ENCODE measurements around the gene TMEM69. TPM values are rescaled to one million over a fixed set of nuclear protein-coding genes. Genes with fewer than 3 reads are reported as not detected.

TMEM69 gene
- total and polyA plus RNA-seq, 2 of the 4 experiments (the other 2 are of a cell fraction), result 19.9 to 33.6 TPM

- no peak overlapping the region for H3K27ac ChIP-seq (ENCODE audit: insufficient read depth, low read length)
- H3K4me2 ChIP-seq (ENCODE audit: low read depth, low read length), result no peak overlapping the region
- H2AK9ac ChIP-seq (replicated peaks; ENCODE audit: low read depth, low read length, poor library complexity), result no peak overlapping the region
- H2AFZ ChIP-seq (replicated peaks; ENCODE audit: low read length, poor library complexity), result no peak overlapping the region
- H4K5ac ChIP-seq (ENCODE audit: low read depth, low read length), result no peak overlapping the region
- H2BK15ac ChIP-seq (ENCODE audit: low read depth, low read length), result no peak overlapping the region
- H3K23ac ChIP-seq (ENCODE audit: low read depth, low read length), result no peak overlapping the region
- H3K4me1 ChIP-seq (ENCODE audit: control insufficient read depth, insufficient read depth, low read length), result no peaks in the 10 kb centered on the region
- H4K20me1 ChIP-seq (ENCODE audit: insufficient read depth, low read length), result 0 out of 2 replicates have a peak, but pooled peaks cover 5% of the 10 kb centered on the region
- no peak overlapping the region for H4K91ac ChIP-seq (ENCODE audit: insufficient read depth, low read depth, low read length)
- no peaks in the 10 kb centered on the region for H3K9me3 ChIP-seq (ENCODE audit: control insufficient read depth, insufficient read depth, low read length)
- no peak overlapping the region for H2BK20ac ChIP-seq (ENCODE audit: low read depth, low read length)
- in situ Hi-C loops (cut with MboI; ENCODE audit: low sequenced_read_pairs), result no loop called here
- TF ChIP-seq CTCF (conservative IDR thresholded peaks at IDR 0.05; ENCODE audit: low read depth, low read length) (no peak), CHD1 (IDR thresholded peaks at IDR 0.05; ENCODE audit: low read depth, low read length) (no peak), RCOR1 (IDR thresholded peaks at IDR 0.05; ENCODE audit: insufficient replicate concordance, low read length) (no peak), BHLHE40 (IDR thresholded peaks at IDR 0.05; ENCODE audit: low read depth, low read length) (no peak), MXI1 (IDR thresholded peaks at IDR 0.05; ENCODE audit: borderline replicate concordance, low read depth, low read length) (no peak), SMC3 (IDR thresholded peaks at IDR 0.05; ENCODE audit: low read depth, low read length) (no peak), MAZ (IDR thresholded peaks at IDR 0.05; ENCODE audit: borderline replicate concordance, low read depth, low read length) (no peak), POLR2A (IDR thresholded peaks at IDR 0.05; ENCODE audit: low read depth, low read length) (no peak), RAD21 (IDR thresholded peaks at IDR 0.05; ENCODE audit: low read length) (no peak), MAFK (IDR thresholded peaks at IDR 0.05; ENCODE audit: low read depth, low read length) (no peak), FOS (IDR thresholded peaks at IDR 0.05; ENCODE audit: low read depth, low read length) (no peak), CEBPB (IDR thresholded peaks at IDR 0.05; ENCODE audit: low read depth, low read length) (no peak)
- 100% methylated on average over 2 of the region's 9 CpGs; no CpG with 5 or more reads in 1 of the 2 experiments for WGBS, 2 experiments (ENCODE audit: extremely low coverage in 2 of 2, insufficient read length in 1 of 2)
- intact Hi-C loops (cut with micrococcal nuclease), result no loop called here
- DNase-seq (no peak), ATAC-seq (ENCODE audit: low read depth) (no peak)
- POLR2A ChIA-PET (ENCODE audit: unreplicated experiment), result no interaction called here
- no peak overlapping the region for H3K9ac ChIP-seq (ENCODE audit: low read depth, low read length)
- no peak overlapping the region; a peak in 1 of 4 replicates for H4K8ac ChIP-seq (ENCODE audit: low read depth in 2 of 2, low read length in 2 of 2)
- no peak overlapping the region for H3K18ac ChIP-seq (ENCODE audit: low read depth, low read length)
- H2BK120ac ChIP-seq (ENCODE audit: low read depth, low read length), result no peak overlapping the region
- H3K9me1 ChIP-seq (ENCODE audit: insufficient read depth, low read length), result peaks cover 14% of the 10 kb centered on the region
- no peaks in the 10 kb centered on the region for H3K27me3 ChIP-seq (ENCODE audit: control insufficient read depth, insufficient read depth, low read length)
- no peak overlapping the region for H3K14ac ChIP-seq (replicated peaks; ENCODE audit: low read depth, low read length)
- dilution Hi-C loops (cut with HindIII; ENCODE audit: low sequenced_read_pairs, unreplicated experiment), result no loop called here
- H3K4me3 ChIP-seq (ENCODE audit: insufficient read depth, low read depth, low read length), result no peak overlapping the region
- H2BK5ac ChIP-seq (ENCODE audit: low read depth, low read length, poor library complexity, severe bottlenecking), result no peak overlapping the region
- H3K4ac ChIP-seq (ENCODE audit: low read depth, low read length), result no peak overlapping the region
- BruUV-seq (replicated peaks), result no TSS peak
- CTCF ChIA-PET, result no interaction called here
- H3K79me1 ChIP-seq (ENCODE audit: low read depth in 1 of 2, low read length in 2 of 2), result peaks cover 30 to 53% of the 10 kb centered on the region in 2 experiments
- H3K36me3 ChIP-seq (ENCODE audit: control insufficient read depth, insufficient read depth, low read length), result peaks cover 29% of the 10 kb centered on the region
- no peak overlapping the region for H2AK5ac ChIP-seq (ENCODE audit: low read depth, low read length)
- no peak overlapping the region for H3K56ac ChIP-seq (ENCODE audit: extremely low read depth, insufficient read depth, low read length)
Observed at GRCh38 chr1:45647248-45648021, 40.5 kb upstream of the TMEM69 start.
